GM18520 (cell line): ENCODE data around the gene NAA38.
"Not testable (repeated sequence)": the region's sequence is repeated elsewhere in the genome, so short reads cannot be mapped to it uniquely, and the experiment has no call there.

Experiments
- ATAC-seq: cut with Tn5 transposase; IDR thresholded peaks from one replicate; pipeline ENCODE4 v1.9.1; 2021; ENCODE audit not compliant: unreplicated experiment

NAA38 gene

DNA sequence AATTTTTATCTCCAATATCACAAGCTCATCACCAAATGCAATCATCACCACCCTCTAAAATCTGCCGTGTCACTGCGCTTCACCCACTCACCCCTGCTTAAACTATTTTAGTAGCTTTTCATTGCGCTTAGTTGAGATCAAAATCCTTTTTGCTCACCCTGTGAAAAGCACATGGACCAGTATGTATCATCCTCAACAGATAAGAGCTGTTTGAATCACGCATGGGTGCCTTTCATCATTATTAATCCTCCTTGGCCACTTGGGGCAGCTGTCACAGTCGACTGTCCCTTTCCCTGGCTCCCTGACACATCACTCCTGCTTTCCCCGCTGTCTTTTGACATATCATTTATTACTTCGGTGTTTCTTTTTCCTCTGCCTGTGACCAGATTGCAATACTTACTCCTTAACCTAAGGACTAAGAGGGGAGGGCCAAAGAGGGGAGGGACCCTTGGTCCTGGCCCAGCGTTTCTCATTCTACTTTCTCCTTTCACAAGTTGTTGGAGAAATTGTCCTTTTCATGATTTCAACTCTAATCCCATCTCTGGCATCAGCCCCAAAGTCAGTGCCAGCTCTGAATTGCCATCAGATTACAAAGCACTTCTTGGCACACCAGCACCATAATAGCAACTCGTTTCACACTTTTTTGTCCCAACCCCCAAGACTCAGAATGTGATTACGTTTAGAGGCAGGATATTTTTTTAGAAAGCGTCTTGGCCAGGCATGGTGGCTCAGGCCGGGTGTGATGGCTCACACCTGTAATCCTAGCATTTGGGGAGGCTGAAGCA lies 32.0 kb downstream of the NAA38 start:
- ATAC-seq = no peak

DNA sequence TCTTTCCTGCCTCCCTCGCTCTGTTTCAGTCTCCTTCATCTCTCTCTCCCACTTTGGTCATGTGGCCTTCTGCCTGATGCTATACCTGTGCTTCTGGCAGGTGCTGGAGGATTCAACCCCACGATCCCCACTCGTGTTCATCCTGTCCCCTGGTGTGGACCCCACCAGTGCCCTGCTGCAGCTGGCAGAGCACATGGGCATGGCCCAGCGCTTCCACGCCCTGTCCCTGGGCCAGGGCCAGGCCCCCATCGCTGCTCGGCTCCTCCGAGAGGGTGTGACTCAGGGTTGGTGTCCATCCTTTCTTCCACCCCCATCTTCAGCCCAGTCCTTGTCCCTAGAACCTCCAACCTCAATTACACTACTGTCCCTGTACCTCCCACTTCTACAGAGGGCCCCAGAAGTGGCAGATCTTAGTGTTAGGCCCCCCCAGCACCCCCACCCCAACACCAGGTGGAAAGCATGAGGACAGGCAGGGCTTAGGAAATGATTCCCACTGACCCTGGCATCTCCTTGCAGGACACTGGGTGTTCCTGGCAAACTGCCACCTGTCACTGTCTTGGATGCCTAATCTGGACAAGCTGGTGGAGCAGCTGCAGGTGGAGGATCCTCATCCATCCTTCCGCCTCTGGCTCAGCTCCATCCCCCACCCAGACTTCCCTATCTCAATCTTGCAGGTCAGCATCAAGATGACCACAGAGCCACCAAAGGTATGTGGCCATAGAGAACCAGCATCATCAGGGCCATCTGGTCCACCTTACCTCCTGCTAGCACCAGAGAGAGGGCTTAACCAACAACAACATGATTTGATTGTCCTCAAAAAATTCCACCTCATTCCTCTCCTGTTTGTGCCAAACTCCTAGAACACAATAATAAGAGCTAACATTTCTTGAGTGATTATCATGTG lies 33.1 kb downstream of the NAA38 start:
- ATAC-seq = no peak

GRCh38 chr17:7823581-7824001 lies 33.8 kb downstream of the NAA38 start:
- ATAC-seq = no peak

DNA sequence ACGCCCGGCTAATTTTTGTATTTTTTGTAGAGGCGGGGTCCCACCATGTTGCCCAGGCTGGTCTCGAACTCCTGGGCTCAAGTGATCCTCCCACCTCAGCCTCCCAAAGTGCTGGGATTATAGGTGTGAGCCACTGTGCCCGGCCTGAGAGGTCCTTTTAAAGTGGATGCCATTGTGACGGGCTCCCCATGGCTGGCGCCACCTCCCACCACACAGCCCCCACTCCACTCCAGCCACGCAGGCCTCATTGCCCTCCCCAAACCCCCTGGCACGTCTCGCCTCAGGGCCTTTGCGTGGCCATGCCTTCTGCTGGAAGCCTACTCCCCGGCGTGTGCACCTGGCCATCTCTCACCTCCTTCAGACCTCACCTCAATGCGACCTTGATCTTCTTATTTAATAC lies 35.2 kb downstream of the NAA38 start:
- ATAC-seq = no peak

GRCh38 chr17:7820231-7820630 lies 37.1 kb downstream of the NAA38 start:
- no peak for ATAC-seq

DNA sequence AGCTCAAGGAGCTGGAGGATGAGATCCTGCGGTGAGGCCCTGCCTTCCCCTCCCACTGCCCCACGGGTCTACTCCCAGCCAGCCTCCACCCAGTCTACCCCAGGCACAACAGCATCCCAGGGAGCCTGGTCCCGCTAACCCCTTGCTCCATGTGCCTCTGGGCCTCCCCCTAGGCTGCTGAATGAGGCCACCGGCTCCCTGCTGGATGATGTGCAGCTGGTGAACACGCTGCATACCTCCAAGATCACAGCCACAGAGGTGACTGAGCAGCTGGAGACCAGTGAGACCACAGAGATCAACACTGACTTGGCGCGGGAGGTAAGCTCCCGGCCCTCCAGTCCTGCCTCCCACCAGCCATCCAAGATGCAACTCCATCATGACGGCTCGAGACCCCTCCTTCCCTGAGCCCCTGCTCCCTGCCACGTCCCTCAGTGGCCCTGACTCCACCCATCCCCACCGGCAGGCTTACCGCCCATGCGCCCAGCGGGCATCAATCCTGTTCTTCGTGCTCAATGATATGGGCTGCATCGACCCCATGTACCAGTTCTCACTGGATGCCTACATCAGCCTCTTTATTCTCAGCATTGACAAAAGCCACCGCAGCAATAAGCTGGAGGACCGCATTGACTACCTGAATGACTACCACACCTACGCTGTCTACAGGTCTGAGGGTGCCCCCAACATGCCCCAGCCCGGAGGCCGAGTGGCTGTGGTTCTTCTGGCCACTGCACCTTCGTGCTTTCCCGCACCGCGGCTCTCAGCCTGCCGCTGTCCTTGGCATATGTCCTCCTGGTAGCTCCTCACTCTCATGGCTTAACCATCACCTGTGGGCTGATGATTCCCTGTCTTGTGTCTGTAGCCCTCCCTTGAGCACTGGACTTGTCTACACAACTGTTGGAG lies 38.4 kb downstream of the NAA38 start:
- no peak for ATAC-seq

DNA sequence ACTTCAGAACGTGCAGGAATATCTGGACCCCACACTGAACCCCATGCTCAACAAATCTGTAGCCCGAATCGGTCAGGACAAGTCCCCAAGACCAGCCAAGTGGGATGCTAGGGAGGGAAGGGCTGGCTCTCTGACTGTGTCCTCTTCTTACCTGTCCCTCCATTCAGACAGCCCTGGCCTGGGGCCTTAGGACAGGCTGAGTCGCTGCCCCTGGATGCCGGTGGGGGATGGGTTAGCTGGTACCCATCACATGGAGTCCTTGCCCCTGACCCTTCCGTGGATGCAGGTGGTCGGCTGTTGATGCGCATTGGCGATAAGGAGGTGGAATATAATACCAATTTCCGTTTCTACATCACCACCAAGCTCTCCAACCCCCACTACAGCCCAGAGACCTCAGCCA lies 39.3 kb downstream of the NAA38 start:
- ATAC-seq = no peak

GRCh38 chr17:7817643-7817964 lies 39.8 kb downstream of the NAA38 start:
- ATAC-seq = no peak

DNA sequence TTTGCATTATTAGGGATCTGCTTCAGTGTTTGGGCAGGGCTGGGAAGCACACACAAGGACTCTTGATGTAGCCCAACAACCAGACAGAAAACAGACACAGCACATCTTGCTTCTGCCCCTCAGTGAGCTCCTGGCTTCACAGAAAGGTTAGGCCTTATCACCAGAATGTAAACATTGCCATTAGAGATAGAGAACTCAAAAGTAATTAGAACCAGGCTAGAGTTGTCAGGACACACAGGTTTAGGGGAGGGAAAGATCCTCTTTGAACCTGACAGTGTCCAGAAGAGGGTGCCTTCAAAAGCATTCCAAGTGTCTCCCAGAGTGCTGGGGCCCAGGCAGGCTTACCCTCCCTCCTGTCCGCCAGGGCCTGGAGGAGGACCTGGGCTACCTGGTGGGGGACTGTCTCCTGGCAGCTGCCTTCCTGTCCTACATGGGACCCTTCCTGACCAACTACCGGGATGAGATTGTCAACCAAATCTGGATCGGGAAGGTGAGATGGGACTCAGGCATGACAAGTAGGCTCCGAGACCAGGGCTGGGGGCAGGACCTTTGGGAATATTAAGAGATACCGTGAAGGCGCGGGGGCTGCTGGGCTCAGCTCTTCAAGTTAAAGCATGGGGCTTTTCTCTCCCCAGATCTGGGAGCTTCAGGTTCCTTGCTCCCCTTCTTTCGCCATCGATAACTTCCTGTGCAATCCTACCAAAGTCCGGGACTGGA lies 40.3 kb downstream of the NAA38 start:
- ATAC-seq = no peak

DNA sequence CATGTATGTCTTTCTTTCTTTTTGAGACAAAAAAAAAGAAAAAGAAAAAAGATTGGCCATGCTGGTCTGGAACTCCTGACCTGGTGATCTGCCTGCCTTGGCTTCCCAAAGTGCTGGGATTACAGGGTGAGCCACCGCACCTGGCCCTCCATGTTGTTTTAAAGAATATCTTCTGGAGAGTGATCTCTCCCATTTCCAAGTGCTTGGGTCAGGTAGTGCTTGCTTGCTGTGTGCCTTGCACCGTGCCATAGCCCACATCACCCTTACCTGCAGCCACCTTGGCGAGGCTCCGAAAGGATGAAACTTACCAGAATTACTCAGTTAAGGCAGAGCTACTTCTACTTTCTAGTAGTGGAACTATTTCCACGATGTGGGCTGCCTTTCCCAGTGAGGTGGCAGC lies 42.4 kb downstream of the NAA38 start:
- ATAC-seq = no peak

GRCh38 chr17:7811251-7811650 lies 46.1 kb downstream of the NAA38 start:
- no peak for ATAC-seq

GRCh38 chr17:7809791-7810343 lies 47.5 kb downstream of the NAA38 start:
- not testable (repeated sequence) for ATAC-seq

DNA sequence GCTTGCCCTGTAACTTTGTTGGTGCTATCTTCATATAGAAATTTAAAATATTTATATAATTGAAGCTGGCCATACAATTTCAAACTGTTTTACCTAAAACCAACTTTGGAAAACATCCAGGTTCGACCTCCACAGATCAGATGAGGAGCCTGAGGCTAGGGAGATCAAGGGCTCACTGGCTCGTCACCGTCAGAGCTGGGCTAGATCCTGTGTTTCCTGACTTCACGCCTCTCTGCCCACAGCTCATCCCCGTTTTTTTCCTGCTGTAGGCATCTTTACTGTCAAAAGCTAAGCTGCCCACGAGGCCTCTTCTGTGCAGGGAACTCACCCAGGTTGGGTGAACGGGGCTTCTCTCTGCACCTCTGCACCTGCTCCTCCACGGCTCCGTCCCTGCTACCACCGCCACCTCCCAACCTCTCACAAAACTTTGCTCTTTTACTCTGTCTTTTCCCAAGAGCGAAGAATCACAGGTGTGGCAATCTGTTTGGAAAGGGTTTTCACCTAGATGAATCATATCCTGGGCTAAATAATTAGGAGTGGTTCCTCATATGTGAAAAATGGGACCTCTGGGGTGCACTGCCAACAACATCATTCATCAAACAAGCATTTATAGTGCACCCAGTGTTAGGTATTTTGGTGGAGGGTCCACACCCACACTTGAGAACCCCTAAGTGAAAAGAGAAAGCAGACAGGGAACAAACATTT lies 48.1 kb downstream of the NAA38 start:
- ATAC-seq = no peak

DNA sequence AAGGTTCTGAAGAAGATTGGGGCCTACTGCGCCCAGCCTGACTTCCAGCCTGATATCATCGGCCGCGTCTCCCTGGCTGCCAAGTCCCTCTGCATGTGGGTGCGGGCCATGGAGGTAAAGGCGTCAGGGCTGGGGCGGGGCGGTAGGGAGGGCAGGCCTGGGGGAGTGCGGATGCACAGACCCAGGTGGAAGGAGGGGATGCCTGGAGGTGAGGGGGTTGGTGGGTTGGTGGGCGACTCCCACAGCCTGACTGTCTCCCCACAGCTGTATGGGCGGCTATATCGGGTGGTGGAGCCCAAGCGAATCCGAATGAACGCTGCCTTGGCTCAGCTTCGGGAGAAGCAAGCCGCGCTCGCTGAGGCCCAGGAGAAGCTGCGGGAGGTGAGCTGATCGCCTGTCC lies 50.2 kb downstream of the NAA38 start:
- ATAC-seq = no peak
